CD4-positive, alpha-beta memory T cell (primary cell): ENCODE results near the gene NELL2. TPM values are rescaled to one million over a fixed set of nuclear protein-coding genes. Genes with fewer than 3 reads are reported as not detected.

Source experiments
- CTCF ChIA-PET: fragments of 350-600 bp; sonication (Branson Sonifier 250); formaldehyde crosslinking; loops from one replicate; lab custom pipeline; 2021; ENCODE audit warnings: inconsistent platforms; ENCODE audit not compliant: partially characterized antibody; lab: Charles Lee
- POLR2A ChIA-PET: fragments of 350-600 bp; sonication (Branson Sonifier 250); formaldehyde crosslinking; loops from one replicate; lab custom pipeline; 2021; ENCODE audit not compliant: partially characterized antibody; lab: Charles Lee
- DNase-seq, 5 donors: peaks; one replicate each; pipeline versions ENCODE4 v3.0.0 to v3.0.0-alpha.2; 2020 to 2022; ENCODE audit warnings: mixed read lengths in 1 of 5
- H3K27ac ChIP-seq: one replicate; pipeline ENCODE4 v1.7.0; 2013; ENCODE audit warnings: low read depth, low read length
- H3K27me3 ChIP-seq: 2 replicates; pipeline ENCODE4 v1.7.0; 2013; ENCODE audit warnings: mild to moderate bottlenecking, low read length, moderate library complexity; ENCODE audit not compliant: insufficient read depth
- H3K36me3 ChIP-seq: 2 replicates; pipeline ENCODE4 v1.7.0; 2013; ENCODE audit warnings: mild to moderate bottlenecking, low read length, moderate library complexity; ENCODE audit not compliant: insufficient read depth
- H3K4me1 ChIP-seq: 2 replicates; pipeline ENCODE4 v1.7.0; 2013; ENCODE audit warnings: mild to moderate bottlenecking, low read length, moderate library complexity; ENCODE audit not compliant: insufficient read depth
- H3K4me3 ChIP-seq, 2 donors: one replicate each; pipeline ENCODE4 v1.7.0; 2013; ENCODE audit warnings: low read length in 2 of 2, mild to moderate bottlenecking in 1 of 2
- H3K9me3 ChIP-seq, 2 donors: one replicate each; pipeline ENCODE4 v1.7.0; 2013; ENCODE audit warnings: low read length in 2 of 2, control low read depth in 1 of 2; ENCODE audit not compliant: control insufficient read depth in 1 of 2
- H3K27ac Mint-ChIP-seq, 7 donors: one replicate each; pipeline ENCODE4 v1.8.0; 2020 to 2021; ENCODE audit warnings: mixed read lengths in 7 of 7, mild to moderate bottlenecking in 6 of 7, inconsistent platforms in 3 of 7, moderate library complexity in 3 of 7
- H3K27me3 Mint-ChIP-seq, 2 donors: one replicate each; pipeline ENCODE4 v1.8.0; 2020 to 2021; ENCODE audit warnings: mixed read lengths in 2 of 2
- H3K36me3 Mint-ChIP-seq, 2 donors: one replicate each; pipeline ENCODE4 v1.8.0; 2020 to 2021; ENCODE audit warnings: mixed read lengths in 2 of 2, inconsistent platforms in 1 of 2, mild to moderate bottlenecking in 1 of 2
- H3K4me1 Mint-ChIP-seq, 4 donors: one replicate each; pipeline ENCODE4 v1.8.0; 2020 to 2021; ENCODE audit warnings: mixed read lengths in 4 of 4, mild to moderate bottlenecking in 1 of 4
- H3K4me3 Mint-ChIP-seq, 8 donors: one replicate each; pipeline ENCODE4 v1.8.0; 2020 to 2021; ENCODE audit warnings: mixed read lengths in 8 of 8, mild to moderate bottlenecking in 7 of 8, moderate library complexity in 6 of 8, inconsistent platforms in 3 of 8
- H3K9me3 Mint-ChIP-seq, 8 donors: one replicate each; pipeline ENCODE4 v1.8.0; 2020 to 2021; ENCODE audit warnings: mixed read lengths in 8 of 8, mild to moderate bottlenecking in 5 of 8, inconsistent platforms in 3 of 8, moderate library complexity in 1 of 8
- intact Hi-C: fragments of 100-400 bp; cut with micrococcal nuclease; formaldehyde crosslinking; loops from one replicate; pipeline ENCODE4 v1.15.1; 2023
- polyA plus RNA-seq, 2 donors: library from polyadenylated mRNA; unstranded; fragments of 300-500 nt; fragmentation: Illumina TruSeq; gene quantifications; one replicate each; pipeline ENCODE4 v1.2.3, GENCODE V29; 2021
- total RNA-seq, 2 experiments: library from RNA; stranded (reverse); gene quantifications; one replicate each; pipeline ENCODE4 v1.2.3, GENCODE V29; 2021

The NELL2 gene
- total and polyA plus RNA-seq, 4 experiments from 2014 or later: 92.8 to 257 (median 179) TPM

DNA sequence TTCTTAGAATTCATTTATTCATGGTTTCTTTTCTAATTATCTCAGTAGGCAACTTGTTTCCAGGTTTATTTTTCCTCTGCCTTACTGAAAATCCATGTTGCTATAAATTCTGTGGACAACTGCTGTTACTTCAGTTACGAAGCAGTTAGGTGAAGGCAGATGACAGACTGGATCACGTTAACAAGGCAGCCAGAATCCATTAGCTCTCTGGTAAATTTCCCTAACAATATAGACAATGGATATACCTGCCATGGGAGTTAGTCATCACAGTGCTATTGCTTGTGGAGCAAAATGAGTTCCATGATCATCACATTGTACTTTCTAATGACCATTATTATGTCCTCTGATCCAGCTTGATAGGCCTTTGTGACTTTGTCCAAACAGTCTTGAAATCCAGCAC lies 291.5 kb downstream of the NELL2 start:
- ChIA-PET POLR2A (no interaction called here), CTCF (no interaction called here)
- no peak for DNase-seq
- H3K4me3 Mint-ChIP-seq: no peak overlapping the region
- H3K27ac Mint-ChIP-seq: no peak overlapping the region
- no peak overlapping the region for H3K27ac ChIP-seq
- H3K27me3 ChIP-seq: no peaks in the 10 kb centered on the region
- peaks cover 0 to 2% (median 0%) of the 10 kb centered on the region in 4 donors for H3K4me1 Mint-ChIP-seq
- H3K36me3 ChIP-seq: no peaks in the 10 kb centered on the region
- no peak overlapping the region for H3K4me3 ChIP-seq
- H3K36me3 Mint-ChIP-seq: peaks cover 7 to 8% of the 10 kb centered on the region in 2 donors
- no peaks in the 10 kb centered on the region for H3K9me3 ChIP-seq
- intact Hi-C loops: no loop called here
- no peaks in the 10 kb centered on the region for H3K9me3 Mint-ChIP-seq
- H3K4me1 ChIP-seq: no peaks in the 10 kb centered on the region
- no peaks in the 10 kb centered on the region for H3K27me3 Mint-ChIP-seq

DNA sequence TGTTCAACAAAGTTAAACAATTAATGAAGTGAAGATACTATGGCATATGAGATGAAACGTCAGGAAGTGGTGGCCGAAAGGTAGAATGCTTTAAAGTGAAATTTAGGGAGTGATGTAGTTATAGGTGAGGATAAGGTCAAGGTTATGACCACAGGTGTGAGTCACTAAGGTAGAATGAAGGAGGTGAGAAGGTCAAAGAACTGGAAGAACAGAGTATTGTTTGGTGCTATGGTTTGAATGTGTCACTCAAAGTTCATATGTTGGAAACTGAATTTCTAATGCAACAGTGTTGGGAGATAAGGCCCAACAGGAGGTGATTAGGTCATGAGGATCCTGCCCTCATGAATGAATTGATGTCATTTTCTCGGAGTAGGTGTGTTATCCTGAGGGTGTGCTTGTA lies 293.6 kb downstream of the NELL2 start:
- peaks cover 0 to 1% (median 0%) of the 10 kb centered on the region in 4 donors for H3K4me1 Mint-ChIP-seq
- Histone ChIP-seq H3K27ac (no peak overlapping the region), H3K27me3 (no peaks in the 10 kb centered on the region), H3K4me3 (no peak overlapping the region), H3K4me1 (no peaks in the 10 kb centered on the region), H3K9me3 (no peaks in the 10 kb centered on the region), H3K36me3 (no peaks in the 10 kb centered on the region)
- no peak for DNase-seq
- H3K9me3 Mint-ChIP-seq: peaks cover 0 to 9% (median 0%) of the 10 kb centered on the region in 8 donors
- ChIA-PET CTCF (no interaction called here), POLR2A (no interaction called here)
- no peak overlapping the region for H3K27ac Mint-ChIP-seq
- intact Hi-C loops: no loop called here
- peaks cover 10 to 18% of the 10 kb centered on the region in 2 donors for H3K36me3 Mint-ChIP-seq
- no peaks in the 10 kb centered on the region for H3K27me3 Mint-ChIP-seq
- H3K4me3 Mint-ChIP-seq: no peak overlapping the region

- ChIA-PET CTCF (no interaction called here), POLR2A (no interaction called here)
- peaks cover 10 to 18% of the 10 kb centered on the region in 2 donors for H3K36me3 Mint-ChIP-seq
- no peak overlapping the region for H3K27ac ChIP-seq
- no peaks in the 10 kb centered on the region for H3K9me3 ChIP-seq
- H3K27me3 ChIP-seq: no peaks in the 10 kb centered on the region
- H3K4me3 ChIP-seq: no peak overlapping the region
- peaks cover 0 to 1% (median 0%) of the 10 kb centered on the region in 4 donors for H3K4me1 Mint-ChIP-seq
- no peak overlapping the region for H3K27ac Mint-ChIP-seq
- H3K9me3 Mint-ChIP-seq: peaks cover 0 to 10% (median 0%) of the 10 kb centered on the region in 8 donors
- no peak for DNase-seq
- intact Hi-C loops: no loop called here
- H3K27me3 Mint-ChIP-seq: no peaks in the 10 kb centered on the region
- H3K4me3 Mint-ChIP-seq: no peak overlapping the region
- H3K4me1 ChIP-seq: no peaks in the 10 kb centered on the region
- no peaks in the 10 kb centered on the region for H3K36me3 ChIP-seq
Measured at GRCh38 chr12:44581642-44582242, 294.4 kb downstream of the NELL2 start.

DNA sequence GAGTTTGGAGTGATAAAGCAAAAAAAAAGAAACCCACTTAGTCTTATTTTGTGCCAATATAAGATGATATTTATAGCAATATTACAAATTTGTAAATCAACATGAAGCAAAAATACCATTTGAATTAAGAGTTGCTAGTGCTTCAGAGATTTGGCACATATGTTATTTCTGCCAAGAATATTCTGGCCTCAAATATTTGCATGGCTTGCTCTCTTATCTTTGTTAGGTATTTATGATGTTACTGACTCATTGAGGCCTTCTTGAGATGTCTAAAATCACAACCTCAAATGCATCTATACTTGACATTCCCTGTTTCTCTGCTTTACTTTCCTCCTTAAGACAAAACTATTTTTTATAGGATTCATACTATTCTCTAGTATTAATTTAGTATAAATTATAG lies 301.5 kb downstream of the NELL2 start:
- Mint-ChIP-seq H3K27ac (no peak overlapping the region), H3K36me3 (peaks cover 2 to 19% of the 10 kb centered on the region in 2 donors), H3K4me1 (no peaks in the 10 kb centered on the region), H3K4me3 (no peak overlapping the region), H3K9me3 (peaks cover 0 to 10% (median 1%) of the 10 kb centered on the region in 8 donors), H3K27me3 (no peaks in the 10 kb centered on the region)
- no peaks in the 10 kb centered on the region for H3K36me3 ChIP-seq
- CTCF ChIA-PET: no interaction called here
- intact Hi-C loops: no loop called here
- H3K4me3 ChIP-seq: no peak overlapping the region
- no peaks in the 10 kb centered on the region for H3K27me3 ChIP-seq
- H3K27ac ChIP-seq: no peak overlapping the region
- no peaks in the 10 kb centered on the region for H3K9me3 ChIP-seq
- DNase-seq: no peak
- POLR2A ChIA-PET: no interaction called here
- no peaks in the 10 kb centered on the region for H3K4me1 ChIP-seq

- no peaks in the 10 kb centered on the region for H3K4me1 ChIP-seq
- DNase-seq: no peak
- POLR2A ChIA-PET: no interaction called here
- H3K27ac ChIP-seq: no peak overlapping the region
- Mint-ChIP-seq H3K27ac (no peak overlapping the region), H3K4me1 (no peaks in the 10 kb centered on the region), H3K36me3 (peaks cover 0 to 16% of the 10 kb centered on the region in 2 donors), H3K27me3 (no peaks in the 10 kb centered on the region), H3K9me3 (peaks cover 0 to 10% (median 1%) of the 10 kb centered on the region in 8 donors), H3K4me3 (no peak overlapping the region)
- intact Hi-C loops: no loop called here
- H3K36me3 ChIP-seq: no peaks in the 10 kb centered on the region
- no peaks in the 10 kb centered on the region for H3K27me3 ChIP-seq
- H3K4me3 ChIP-seq: no peak overlapping the region
- no peaks in the 10 kb centered on the region for H3K9me3 ChIP-seq
- CTCF ChIA-PET: no interaction called here
Measured at GRCh38 chr12:44573723-44574122, 302.4 kb downstream of the NELL2 start.

DNA sequence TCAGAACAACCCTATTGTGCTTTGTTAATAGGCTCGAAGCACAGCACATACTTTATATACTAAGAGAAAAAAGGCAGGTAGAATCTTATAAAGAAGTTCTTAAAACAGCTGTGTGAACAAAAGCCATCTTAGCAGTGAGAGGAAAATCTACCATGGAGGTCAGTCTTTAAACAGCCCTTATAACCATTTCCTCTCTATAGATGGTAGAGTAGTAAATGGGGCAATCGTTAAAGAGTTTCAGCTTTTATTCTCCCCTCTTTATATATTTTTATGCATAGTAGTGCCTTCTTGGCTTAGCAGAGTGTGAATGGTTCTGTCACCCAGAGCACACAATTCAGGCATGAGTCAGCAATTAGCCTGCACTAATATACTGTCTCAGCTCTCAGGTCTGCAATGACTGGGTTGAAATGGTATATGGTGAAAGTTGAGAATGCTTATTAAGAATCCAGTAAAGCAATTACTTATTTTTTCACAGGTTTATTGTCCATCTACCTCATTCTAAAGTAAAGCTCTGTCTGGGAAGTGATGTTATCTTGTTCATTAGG lies 305.0 kb downstream of the NELL2 start:
- POLR2A ChIA-PET: no interaction called here
- Mint-ChIP-seq H3K4me1 (no peaks in the 10 kb centered on the region), H3K4me3 (no peak overlapping the region)

DNA sequence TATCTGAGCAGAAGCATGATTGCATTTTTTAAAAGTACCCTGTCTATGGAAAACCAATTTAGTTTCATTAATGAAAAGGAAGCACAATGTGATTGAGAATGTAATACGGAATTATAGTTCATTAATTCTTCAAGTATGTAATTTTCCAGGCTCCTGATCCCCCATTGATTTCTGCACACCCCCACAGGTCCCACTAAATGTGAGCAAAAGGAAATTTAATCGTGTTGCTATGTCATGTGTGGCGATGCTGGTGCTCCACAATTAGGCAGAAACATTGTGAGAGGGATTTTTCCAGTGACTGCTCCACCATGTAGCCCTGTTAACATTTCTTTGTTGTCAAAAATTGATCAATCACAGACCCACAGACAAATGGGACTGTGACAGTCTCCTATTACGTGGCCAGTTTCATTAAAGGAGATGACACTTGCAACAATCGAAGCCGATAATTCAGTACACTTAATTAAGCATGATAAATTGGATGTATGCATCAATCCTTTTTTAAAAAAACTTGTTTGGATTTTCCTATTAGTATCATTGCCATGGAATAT lies 306.0 kb downstream of the NELL2 start:
- H3K36me3 ChIP-seq: no peaks in the 10 kb centered on the region
- POLR2A ChIA-PET: no interaction called here
- Mint-ChIP-seq H3K27ac (no peak overlapping the region), H3K27me3 (no peaks in the 10 kb centered on the region), H3K4me3 (no peak overlapping the region), H3K9me3 (no peaks in the 10 kb centered on the region), H3K36me3 (peaks cover 0 to 2% of the 10 kb centered on the region in 2 donors), H3K4me1 (no peaks in the 10 kb centered on the region)
- no peak overlapping the region for H3K4me3 ChIP-seq
- no peaks in the 10 kb centered on the region for H3K27me3 ChIP-seq
- no peak for DNase-seq
- H3K27ac ChIP-seq: no peak overlapping the region
- CTCF ChIA-PET: no interaction called here
- intact Hi-C loops: no loop called here
- H3K4me1 ChIP-seq: no peaks in the 10 kb centered on the region
- no peaks in the 10 kb centered on the region for H3K9me3 ChIP-seq

More for the DNA sequence above, 305.0 kb downstream of the NELL2 start:
- intact Hi-C loops: no loop called here
- Histone ChIP-seq H3K36me3 (no peaks in the 10 kb centered on the region), H3K27me3 (no peaks in the 10 kb centered on the region), H3K4me3 (no peak overlapping the region), H3K4me1 (no peaks in the 10 kb centered on the region), H3K27ac (no peak overlapping the region), H3K9me3 (no peaks in the 10 kb centered on the region)
- Mint-ChIP-seq H3K27me3 (no peaks in the 10 kb centered on the region), H3K27ac (no peak overlapping the region), H3K36me3 (peaks cover 0 to 3% of the 10 kb centered on the region in 2 donors), H3K9me3 (peaks cover 0 to 5% (median 0%) of the 10 kb centered on the region in 8 donors)
- CTCF ChIA-PET: no interaction called here
- DNase-seq: no peak
